ENCODE data around the gene OR2W3.
A peak's percentile ranks its signal among the peaks of the same experiment; 100 is the strongest.

Gene OR2W3

DNA sequence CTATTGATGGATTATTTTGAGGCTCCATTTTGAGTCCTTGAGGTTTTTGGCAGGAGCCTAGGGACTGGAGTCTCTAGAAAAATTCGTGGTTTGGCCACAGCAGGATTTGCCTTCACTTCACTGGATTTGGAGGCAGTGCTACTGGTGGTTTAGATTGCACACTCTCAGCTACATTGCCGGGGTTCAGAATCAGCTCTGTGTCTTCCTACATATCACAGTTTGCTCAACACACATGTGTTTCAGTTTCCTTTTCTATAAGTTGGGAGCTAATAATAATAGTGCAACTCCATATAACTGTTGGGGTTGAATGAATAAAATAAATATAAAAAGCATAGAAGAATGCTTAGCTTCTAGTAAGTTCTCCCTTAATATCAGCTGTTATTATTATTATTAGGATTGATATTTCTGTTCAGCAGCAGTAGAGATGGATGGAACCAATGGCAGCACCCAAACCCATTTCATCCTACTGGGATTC is at the start of gene OR2W3:
TSS of gene OR2W3 (plus strand) at position 425 of the 475 bp plus-strand sequence. CDS start at position 425, 0 bp downstream.
- no peak for DNase-seq

DNA sequence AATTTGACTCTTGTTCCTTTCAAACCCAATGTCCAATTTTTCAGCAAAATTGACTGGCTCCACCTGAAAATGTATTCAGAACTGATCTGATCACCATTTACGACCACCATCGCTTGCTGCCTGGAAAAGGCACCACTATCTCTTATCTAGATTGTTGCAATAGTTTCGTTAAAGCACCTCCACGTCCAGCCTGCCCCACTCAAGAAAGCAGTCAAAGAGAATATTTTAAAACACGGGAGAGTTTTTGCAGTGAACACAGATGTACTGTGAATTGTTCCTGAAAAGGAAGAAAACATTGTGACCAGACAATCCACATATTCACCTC is 49.7 kb upstream of the OR2W3 start:
- no peak for DNase-seq

DNA sequence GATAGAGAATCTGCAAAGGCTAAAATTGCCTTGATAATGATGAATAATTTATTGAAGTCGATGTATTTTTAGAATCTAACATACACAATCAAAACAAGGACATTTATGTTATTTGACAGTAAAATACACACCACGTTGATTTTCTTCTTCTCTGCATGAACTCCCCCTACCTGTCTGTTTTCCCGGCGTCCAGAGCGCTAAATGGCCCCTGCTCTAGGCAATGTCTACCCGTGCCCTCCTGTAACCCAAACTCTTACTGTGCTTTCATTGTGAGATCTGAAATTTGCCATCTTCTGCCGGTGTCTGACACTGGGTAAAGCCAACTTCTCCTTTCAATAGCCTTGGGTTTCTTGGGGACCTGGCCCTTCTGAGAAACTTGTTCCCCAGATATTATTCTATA is 47.0 kb upstream of the OR2W3 start:
- DNase-seq = no peak

DNA sequence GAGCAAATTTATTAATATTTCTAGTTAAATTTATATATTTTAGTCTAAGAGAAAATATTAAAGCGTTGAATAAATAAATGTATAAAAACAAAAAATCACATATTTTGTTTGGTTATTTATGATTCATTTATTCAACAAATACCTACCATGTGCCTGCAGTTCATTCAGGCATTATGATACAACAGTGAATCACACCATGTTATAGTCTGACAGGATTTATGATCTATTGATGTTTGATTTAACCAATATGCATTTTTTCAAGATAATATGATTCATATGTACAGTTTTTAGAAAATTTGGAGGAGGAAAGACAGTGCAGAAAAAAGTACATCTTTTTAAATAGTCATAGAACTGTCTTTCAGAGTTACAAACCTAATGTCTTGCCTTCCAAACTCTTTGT is 45.8 kb upstream of the OR2W3 start:
- no peak for DNase-seq

DNA sequence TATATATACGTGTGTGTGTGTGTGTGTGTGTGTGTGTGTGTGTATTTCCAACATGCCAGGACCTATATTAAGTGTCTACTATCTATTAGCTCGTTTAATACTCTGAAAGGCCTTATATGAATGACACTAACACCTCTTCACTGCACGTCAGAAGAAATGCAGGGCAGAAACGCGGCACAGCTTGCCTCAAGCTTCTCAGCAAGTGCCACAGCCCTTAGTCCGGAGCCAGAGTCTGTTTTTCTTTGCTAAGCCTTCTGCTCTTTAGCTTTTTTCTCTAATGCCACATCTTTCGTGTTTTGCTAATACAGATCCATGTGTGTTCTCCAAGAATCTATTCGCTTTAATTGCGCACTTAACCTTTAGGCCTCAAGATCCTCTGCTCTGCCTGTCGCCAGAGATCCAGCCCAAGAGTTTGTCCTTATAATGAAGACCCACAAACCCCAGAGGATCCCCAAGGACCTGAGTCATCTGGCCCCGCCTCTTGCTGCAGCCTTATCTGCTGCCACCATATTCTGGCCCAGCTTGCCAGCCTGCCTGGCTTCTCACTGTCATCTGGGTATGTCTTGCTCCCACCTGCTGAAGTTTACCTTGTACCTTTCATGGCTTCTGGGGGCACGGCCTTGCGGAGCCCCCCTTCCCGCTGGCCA is 40.4 kb upstream of the OR2W3 start:
- no peak for DNase-seq

DNA sequence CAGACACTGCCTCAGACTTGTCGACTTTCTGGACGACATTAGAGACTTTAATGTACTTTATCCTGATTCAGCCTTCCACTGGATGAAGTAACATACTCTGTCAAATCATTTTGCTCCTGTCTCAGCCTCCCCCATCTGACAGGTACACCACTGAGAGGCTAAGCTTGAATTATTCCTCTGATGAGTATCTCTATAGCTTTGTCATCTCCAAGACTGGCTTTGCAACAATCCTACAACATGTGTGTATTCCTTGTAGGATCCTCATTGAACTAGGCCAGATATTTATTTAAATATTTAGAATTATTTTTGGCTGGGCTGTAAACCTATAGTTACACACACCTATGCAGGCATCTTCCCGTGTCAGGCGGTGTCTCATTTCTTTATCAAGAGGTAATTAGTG is 39.5 kb upstream of the OR2W3 start:
- DNase-seq = no peak

DNA sequence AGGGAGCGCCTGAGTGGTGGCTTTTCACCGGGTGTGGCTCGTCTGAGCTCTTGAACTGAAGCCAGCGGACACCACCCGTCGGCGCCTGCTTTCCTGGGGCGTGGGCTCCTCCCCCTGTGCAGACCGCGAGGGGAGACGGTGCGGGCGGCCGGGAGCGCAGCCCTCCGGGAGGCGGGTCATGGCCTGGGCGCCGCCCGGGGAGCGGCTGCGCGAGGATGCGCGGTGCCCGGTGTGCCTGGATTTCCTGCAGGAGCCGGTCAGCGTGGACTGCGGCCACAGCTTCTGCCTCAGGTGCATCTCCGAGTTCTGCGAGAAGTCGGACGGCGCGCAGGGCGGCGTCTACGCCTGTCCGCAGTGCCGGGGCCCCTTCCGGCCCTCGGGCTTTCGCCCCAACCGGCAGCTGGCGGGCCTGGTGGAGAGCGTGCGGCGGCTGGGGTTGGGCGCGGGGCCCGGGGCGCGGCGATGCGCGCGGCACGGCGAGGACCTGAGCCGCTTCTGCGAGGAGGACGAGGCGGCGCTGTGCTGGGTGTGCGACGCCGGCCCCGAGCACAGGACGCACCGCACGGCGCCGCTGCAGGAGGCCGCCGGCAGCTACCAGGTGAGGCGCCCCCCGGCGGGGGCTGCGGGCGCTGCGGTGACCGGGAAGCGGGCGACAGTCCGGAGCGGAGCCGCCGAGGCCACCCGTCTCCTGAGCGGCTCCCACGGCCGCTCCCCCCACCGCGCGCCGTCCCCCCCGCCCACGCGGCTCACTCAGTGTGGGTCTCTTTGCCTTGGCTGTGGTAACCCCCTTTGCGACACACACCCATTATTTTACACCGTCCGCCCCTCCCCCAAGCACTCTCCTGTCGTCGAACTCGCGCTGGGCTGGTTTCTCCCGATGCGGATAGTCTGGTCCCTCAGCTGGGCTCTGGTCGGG is 38.1 kb upstream of the OR2W3 start, which contains the start of gene TRIM58:
TSS of gene TRIM58 (plus strand) at position 119 of the 916 bp plus-strand sequence. CDS start at position 179, 60 bp downstream.
- peak; percentile 63 for DNase-seq

DNA sequence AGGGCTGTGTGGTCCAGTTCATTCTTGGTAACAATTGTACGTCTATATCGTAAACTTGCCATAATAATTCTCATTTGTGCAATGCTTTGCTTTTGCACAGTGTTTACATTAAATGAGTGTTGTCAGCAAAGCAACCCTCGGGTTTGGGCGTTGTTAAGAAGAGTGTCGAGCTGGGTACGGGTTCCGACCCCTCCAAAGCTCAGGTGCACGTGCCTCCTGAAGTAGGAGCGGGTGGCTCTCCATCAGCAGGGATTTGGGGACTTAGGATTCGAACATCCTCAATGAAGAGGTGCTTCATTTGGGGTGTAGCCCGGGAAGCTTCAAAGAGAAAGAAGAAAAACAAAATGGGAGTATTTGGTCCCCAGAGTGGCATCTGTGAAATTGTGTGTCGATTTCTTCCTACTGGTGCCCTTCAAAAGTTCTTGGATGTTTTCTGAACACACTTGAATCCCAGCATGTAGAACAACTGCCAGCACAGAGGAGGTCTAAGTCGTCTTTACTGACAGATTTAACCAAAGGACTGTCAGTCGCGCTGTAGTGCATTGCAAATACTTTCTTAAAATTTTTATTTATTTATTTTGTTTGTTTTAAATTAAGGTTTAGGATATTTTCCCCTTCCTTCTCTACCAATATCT is 37.3 kb upstream of the OR2W3 start:
- DNase-seq = no peak

DNA sequence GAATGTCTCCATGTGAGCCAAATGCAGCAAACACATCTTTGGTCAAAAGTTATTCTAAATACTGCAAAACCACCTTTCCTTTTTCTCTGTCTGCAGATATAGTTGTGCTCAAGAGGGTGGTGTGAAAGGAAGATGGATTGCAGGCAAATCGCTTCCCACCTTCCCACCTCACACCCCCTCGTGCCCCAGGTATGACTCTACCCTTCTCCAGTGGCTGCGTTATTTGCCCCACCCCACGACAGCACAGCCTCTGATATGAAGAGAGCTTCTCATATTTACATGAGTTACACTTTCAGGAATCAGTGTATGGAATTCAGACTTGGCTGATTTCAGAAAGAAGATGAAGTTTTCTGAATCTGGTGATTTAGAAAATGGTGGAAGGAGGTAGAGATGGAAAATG is 32.6 kb upstream of the OR2W3 start:
- no peak for DNase-seq

DNA sequence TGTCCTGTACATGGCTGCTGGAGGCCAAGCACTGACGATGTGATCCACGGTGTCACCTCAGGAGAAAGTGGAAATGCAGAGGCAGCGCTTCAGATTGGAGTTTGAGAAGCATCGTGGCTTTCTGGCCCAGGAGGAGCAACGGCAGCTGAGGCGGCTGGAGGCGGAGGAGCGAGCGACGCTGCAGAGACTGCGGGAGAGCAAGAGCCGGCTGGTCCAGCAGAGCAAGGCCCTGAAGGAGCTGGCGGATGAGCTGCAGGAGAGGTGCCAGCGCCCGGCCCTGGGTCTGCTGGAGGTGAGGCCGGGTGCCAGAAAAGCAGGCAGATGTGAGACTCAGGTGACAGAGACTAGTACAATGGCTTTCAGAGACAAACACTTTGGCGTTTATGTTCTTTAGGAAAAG is 30.7 kb upstream of the OR2W3 start:
- no peak for DNase-seq

DNA sequence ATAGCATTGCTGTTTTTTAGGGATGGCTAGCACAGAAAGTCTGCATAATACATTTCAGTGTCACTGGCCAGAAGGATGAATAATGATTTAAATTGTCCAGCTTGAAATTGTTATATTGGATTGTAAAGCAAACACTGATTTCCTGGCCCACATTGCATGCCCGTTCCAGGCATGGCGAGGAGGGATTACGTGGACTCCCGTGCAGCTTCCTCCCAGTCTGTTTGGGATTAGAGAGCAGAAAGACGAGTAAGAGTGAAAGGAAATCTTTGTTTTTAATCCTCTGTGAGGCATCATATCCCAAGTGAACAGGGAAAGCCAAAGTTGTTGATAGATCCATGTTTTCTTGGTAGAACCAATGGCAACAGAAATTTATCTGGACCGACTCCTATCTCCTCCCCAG is 30.0 kb upstream of the OR2W3 start:
- no peak for DNase-seq

DNA sequence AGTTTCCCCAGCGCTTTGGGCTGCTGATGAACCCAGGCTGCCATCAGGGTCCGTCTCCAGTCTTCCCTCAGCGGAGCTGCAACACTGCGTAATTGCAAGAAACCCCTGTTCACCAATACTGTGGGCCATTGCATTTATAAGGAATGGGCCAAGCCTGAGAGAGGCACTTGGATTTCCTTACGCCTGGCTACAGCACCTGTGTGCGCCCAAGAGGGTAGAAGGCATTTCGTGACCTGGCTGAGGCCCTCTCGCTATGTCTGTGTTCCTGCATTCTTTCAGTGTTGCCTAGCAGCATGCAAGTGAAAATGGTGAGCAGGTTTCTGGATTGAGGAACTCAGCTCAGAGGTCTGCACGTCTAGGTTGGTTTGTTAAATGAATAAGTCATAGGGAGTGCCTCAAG is 12.0 kb upstream of the OR2W3 start:
- DNase-seq = no peak

DNA sequence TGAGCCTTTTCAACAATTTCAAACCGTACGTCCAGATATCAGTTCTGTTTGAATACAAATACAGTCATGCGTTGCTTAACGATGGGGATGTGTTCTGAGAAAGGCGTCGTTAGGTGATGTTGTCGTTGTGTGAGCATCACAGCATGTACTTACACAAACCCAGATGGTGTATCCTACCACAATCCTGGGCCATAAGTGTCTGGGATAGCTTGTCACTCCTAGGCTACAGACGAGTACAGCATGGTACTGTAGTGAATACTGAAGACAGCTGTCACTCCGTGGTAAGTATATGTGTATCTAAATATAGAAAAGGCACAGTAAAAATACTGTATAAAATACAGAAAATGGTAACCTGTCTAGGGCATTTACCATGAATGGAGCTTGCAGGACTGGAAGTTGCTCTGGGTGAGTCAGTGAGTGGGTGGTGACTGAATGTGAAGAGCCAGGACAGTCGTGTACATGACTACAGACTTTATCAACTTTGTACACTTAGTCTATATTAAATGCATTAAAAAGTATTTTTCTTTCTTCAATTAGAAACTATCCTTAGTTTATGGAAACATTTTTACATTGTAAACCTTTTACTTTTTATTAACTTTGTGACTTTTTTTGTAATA is 10.5 kb upstream of the OR2W3 start:
- no peak for DNase-seq

DNA sequence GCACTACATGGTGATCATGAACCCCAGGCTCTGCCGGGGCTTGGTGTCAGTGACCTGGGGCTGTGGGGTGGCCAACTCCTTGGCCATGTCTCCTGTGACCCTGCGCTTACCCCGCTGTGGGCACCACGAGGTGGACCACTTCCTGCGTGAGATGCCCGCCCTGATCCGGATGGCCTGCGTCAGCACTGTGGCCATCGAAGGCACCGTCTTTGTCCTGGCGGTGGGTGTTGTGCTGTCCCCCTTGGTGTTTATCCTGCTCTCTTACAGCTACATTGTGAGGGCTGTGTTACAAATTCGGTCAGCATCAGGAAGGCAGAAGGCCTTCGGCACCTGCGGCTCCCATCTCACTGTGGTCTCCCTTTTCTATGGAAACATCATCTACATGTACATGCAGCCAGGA is 589 bp downstream of the OR2W3 start:
- no peak for DNase-seq

DNA sequence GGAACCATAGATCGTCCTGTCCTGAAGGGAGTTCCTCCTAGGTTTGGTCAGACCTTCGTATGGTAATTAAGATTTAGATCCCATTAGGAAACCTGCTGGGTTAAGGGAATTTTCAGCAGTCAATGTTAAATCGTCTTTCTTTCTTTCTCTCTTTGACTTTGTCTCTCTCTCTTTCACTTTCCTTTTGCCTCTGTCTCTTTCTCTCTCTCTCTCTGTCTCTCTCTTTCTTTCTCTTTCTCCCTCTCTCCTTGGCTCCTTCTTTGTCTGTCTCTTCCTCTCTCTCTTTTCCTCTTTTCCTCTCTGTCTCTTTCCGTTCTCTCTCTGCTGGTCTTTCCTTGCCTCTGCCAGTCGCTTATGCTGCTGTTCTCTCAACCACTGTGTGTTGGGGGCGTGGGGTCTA is 8.7 kb downstream of the OR2W3 start:
- no peak for DNase-seq

DNA sequence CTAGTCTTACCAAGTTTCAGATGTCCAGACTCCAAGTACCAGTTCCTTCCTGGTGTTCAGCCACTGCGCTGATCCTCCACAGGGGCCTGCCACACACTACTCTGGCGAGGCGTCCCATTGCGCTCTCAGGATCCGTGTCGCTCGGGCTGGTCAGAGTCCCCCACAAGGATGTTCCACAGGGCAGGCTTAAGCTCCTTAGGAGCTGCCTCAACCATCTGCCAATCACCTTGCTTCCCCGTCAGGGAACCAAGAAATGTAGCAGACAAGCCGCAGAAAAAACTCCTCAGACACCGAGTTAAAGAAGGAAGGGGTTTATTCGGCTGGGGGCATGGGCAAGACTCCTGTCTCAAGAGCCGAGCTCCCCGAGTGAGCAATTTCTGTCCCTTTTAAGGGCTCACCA is 9.8 kb downstream of the OR2W3 start:
- DNase-seq = no peak

DNA sequence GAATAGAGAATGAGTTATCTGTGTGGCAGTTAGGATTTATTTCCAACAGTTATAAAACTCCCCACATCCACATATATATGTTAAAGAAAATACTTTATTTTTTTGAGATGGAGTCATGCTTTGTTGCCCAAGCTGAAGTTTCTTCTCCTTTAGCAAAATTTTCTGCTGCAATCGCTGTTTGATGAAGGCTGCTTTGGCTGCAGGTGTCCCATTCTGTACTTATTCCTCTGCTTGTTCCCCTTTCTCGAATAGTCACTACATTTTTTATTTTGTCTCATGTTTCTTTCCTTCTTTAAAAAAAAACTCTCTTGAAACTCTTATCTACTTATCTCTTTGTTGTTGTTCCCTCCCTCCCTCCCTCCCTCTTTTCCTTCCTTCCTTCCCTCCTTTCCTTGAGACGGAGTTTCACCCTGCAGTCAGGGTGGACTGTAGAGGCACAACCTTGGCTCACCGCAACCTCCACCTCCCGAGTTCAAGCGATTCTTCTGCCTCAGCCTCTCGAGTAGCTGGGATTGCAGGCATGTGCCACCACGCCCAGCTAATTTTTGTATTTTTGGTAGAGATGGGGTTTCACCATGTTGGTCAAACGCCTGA is 10.6 kb downstream of the OR2W3 start:
- DNase-seq = no peak

DNA sequence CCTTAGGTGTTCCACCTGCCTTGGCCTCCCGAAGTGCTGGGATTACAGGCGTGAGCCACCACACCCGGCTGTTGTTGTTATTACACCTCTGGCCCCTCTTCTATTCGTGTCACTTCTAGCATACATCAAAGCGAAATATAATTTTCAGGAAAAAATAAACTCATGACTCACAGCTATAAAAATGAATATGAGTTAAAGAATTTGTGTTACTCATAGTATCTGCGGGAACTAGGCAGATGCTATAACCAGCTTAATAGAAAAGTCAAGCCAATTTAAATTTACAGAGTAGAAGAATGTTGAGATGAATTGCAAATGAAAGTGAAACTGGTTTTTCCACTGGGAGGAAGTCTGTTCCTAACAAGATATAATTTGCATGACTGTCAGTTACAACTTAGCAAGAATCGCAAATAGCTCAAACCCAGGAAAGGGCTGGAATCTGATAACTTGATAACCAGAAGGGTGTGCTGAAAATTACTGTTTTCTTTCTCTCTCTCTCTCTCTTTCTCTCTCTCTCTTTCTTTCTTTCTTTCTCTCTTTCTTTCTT is 11.2 kb downstream of the OR2W3 start:
- DNase-seq = no peak

DNA sequence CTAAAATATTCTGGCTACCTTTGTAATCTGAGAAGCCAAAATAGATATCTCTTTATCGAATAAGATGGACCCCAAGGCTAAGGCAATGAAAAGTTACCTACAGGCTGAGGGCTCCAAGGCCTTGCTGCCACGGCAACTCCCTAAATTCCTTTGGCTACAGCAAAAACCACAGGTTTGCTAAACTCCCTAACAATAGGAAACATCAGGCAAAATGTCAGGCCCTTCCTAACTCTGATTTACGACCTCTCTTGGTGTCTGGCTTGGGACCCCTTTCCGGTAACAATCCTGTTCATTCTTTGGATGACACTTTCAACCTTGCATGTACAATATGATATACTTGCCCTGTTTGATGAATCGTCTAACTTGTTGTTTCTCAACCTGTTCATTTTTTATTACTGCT is 13.4 kb downstream of the OR2W3 start:
- DNase-seq = no peak

DNA sequence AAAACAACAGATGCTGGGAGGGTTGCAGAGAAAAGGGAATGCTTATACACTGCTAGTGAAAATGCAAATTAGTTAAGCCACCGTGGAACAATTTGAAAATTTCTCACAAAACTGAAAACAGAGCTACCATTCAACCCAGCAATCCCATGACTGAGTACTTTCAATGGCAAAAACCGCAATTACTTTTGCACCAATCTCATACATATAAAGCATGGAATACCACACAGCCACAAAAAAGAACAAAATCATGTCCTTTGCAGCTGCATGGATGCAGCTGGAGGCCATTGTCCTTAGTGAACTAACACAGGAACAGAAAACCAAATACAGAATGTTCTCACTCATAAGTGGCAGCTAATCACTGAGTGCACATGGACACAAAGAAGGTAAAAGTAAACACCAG is 18.4 kb downstream of the OR2W3 start:
- no peak for DNase-seq

DNA sequence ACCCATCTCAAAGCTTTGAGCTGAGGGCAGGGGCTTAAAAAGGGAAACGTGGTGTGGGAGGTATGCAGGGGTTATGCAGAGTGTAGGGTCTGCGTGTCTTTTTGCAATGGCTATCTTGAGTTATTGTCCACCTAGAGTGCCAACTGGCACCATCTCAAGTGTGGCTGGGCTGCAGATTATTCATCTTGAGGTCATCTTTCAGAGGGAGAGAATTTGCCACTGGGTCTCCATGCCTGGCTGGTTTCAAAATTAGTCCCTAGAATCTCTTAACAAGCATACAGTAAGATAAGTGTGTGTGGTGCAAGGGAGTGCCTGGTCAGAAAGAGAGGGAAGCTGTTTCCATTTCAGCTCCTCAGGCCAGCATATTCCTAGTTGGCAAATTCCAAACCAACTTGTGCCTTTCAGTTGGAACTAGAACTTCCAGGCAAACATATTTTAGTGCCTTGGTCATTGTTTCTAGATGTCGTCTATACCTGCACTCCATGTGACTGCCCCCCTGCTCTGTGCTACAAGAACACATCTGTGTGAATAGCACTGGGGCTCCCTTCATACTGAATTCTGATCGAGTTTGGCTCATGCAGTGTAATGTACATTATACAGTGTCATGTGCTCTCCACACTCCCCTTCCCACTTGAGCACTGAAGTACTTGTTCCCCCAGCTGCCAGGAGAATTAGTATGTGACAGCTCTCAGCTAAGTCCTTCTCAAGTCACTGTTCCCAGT is 19.7 kb downstream of the OR2W3 start:
- DNase-seq = no peak

DNA sequence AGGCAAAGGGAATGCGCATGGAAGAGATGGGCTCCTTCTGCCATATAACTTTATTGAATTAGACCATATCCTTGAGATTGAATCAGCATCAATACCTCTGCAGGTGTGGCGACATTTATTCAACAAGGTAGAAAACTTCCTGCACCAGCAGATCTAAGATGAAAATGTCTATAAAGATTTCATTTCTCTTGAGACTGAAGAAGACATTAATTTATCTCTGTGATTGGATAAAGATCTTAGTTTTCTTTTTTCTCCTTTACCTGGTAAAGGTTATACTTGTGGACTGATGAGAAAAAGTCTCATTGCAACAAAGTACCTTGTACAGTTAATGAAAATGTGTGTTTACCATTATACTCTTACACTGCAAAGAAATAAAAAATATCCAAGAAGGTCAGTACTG is 24.6 kb downstream of the OR2W3 start, which contains the start of gene OR2T8:
TSS of gene OR2T8 (plus strand) at position 301 of the 400 bp plus-strand sequence. CDS start 766 bp downstream, outside the sequence.
- no peak for DNase-seq
